ENCODE results near the gene TUB. TPM values are rescaled to one million over a fixed set of nuclear protein-coding genes. Genes with fewer than 3 reads are reported as not detected.

TUB gene
- total and polyA plus RNA-seq, 2 of the 8 experiments (the other 6 are each of a cell fraction or from before 2014, with no cell fraction given) = 15.3 to 31.3 TPM

DNA sequence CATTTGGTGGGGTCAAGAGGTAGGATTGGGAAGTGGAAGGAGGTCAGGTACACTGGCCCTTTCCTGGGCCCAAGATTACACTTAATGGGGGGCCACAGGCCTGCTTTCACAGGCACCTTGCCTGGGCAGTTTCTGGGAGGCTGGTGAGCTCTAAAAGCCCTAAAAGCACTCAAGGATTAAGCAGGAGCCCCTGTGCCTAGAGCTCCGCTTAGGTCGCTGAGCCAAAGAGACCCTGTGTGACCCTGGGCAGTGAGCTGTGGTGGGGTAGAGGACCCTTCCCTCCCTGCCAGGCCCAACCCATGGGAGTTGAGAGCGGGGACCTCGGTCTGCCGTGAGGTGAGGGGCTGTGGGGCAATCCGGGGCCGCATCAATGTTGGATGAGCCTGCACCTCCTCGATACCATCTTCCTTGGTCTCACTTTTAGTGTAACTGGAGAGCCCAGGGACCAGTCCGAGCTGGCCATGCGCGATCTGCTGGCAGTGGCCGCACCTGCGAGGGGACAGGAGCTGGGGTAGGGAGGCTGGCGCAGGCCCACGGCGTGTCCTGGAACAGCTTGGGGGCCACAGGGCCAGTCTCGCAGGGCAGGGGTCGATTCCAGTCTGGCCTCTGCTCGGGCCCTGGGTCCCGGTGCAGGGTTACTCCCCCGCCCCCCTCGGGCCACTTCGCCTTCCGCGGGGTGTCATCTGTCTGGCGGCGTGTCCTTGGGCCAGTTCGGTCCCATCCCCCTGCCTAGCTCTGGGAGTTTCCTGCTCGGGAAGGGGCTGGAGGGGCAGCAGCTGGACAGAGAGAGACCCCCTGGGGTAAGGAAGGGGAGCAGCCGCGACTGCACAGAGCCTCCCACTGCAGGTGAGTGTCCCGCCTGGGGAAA is 49.5 kb upstream of the TUB start:
- Histone ChIP-seq H2BK12ac (ENCODE audit: low read depth, low read length) (peak overlapping the region; percentile 60; the same call in 1 of the 2 replicates), H3K4me3 (ENCODE audit: extremely low read depth in 1 of 4, insufficient read depth in 2 of 4, low read depth in 3 of 4, low read length in 4 of 4) (no peak overlapping the region), H3K9ac (replicated peaks in 1 of 4; ENCODE audit: extremely low read depth in 1 of 4, low read depth in 3 of 4, low read length in 3 of 4) (no peak overlapping the region; a peak in 1 of 7 replicates), H3K23me2 (ENCODE audit: low read depth, low read length) (no peaks in the 10 kb centered on the region), H4K20me1 (replicated peaks in 1 of 2; ENCODE audit: control insufficient read depth in 1 of 2, insufficient read depth in 2 of 2, low read length in 2 of 2) (no peaks in the 10 kb centered on the region), H3K27ac (ENCODE audit: low read depth, low read length) (no peak overlapping the region), H3K4ac (replicated peaks; ENCODE audit: insufficient read length, low read depth, low read length) (no peak overlapping the region), H3K36me3 (ENCODE audit: control insufficient read depth in 2 of 4, insufficient read depth in 4 of 4, low read length in 3 of 4) (no peaks in the 10 kb centered on the region), H3K4me1 (replicated peaks in 1 of 4; ENCODE audit: control insufficient read depth in 3 of 4, insufficient read depth in 4 of 4, low read length in 3 of 4) (peaks cover 0 to 13% (median 4%) of the 10 kb centered on the region in 4 experiments; a peak in 5 of 7 replicates), H4K5ac (ENCODE audit: insufficient read length, low read depth, low read length) (no peak overlapping the region), H3K56ac (replicated peaks; ENCODE audit: insufficient read length, low read depth, low read length) (no peak overlapping the region), H3K23ac (ENCODE audit: insufficient read length) (no peak overlapping the region), H3K79me2 (ENCODE audit: control insufficient read depth in 1 of 2, insufficient read depth in 2 of 2, low read length in 2 of 2) (no peaks in the 10 kb centered on the region), H3K27me3 (replicated peaks in 1 of 4; ENCODE audit: control insufficient read depth in 3 of 4, extremely low read depth in 1 of 4, insufficient read depth in 3 of 4, low read length in 3 of 4) (peaks cover 0 to 14% (median 6%) of the 10 kb centered on the region in 4 experiments; a peak in 5 of 7 replicates), H3K9me3 (ENCODE audit: insufficient read depth in 2 of 2, low read depth in 1 of 2, low read length in 1 of 2) (no peaks in the 10 kb centered on the region), H3K18ac (ENCODE audit: extremely low read depth, low read length) (peak overlapping the region; percentile 41; the same call in 1 of the 2 replicates), H2BK20ac (ENCODE audit: low read length) (no peak overlapping the region), H2AK5ac (ENCODE audit: low read depth, low read length) (no peak overlapping the region), H2BK15ac (ENCODE audit: low read length) (no peak overlapping the region), H2BK120ac (replicated peaks; ENCODE audit: low read depth, low read length) (no peak overlapping the region), H3K14ac (ENCODE audit: insufficient read length) (no peak overlapping the region), H2BK5ac (ENCODE audit: low read depth, low read length) (no peak overlapping the region), H3K4me2 (ENCODE audit: insufficient read depth in 1 of 2, low read depth in 2 of 2, low read length in 2 of 2) (no peak overlapping the region; a peak in 1 of 4 replicates), H4K8ac (ENCODE audit: extremely low read depth, insufficient read depth, low read length) (peak overlapping the region; percentile 87), H4K91ac (replicated peaks; ENCODE audit: insufficient read length, low read length) (no peak overlapping the region), H3K79me1 (ENCODE audit: low read depth, low read length) (no peaks in the 10 kb centered on the region), H2AFZ (ENCODE audit: low read length) (no peak overlapping the region; the same call in 1 of the 2 replicates)
- no peak for FAIRE-seq
- DNase-seq (ENCODE audit: low read depth in 1 of 2, low spot score in 2 of 2) = peak in 1 of 2 experiments; percentile 56
- ChIA-PET CTCF (ENCODE audit: partially characterized antibody) (interaction anchor here (0.9 to 31.7 kb wide), 13 partner anchors 8 to 126 kb away, joined by 3 to 1283 read pairs (median 5); partner anchors contain the start of gene TUB), POLR2A (ENCODE audit: partially characterized antibody) (interaction anchor here (0.9 kb wide), 1 partner anchor 51 kb away, joined by 3 read pairs; no protein-coding TSS in a partner anchor)
- WGBS, 2 experiments (ENCODE audit: extremely low coverage in 1 of 2, insufficient coverage in 1 of 2, insufficient read length in 1 of 2, insufficient replicate concordance in 2 of 2, low coverage in 1 of 2, low lambda C conversion rate in 2 of 2, missing lambda C conversion rate in 1 of 2) = 89% methylated on average over 25 of the region's 32 CpGs; no CpG with 5 or more reads in 1 of the 2 experiments
- no peak for TF ChIP-seq YY1 (IDR thresholded peaks at IDR 0.05; ENCODE audit: low read depth, low read length)
- TF ChIP-seq CBX8 (IDR thresholded peaks at IDR 0.05; ENCODE audit: borderline replicate concordance, low read depth, low read length) = no peak
